ENCODE data around the gene LCP2.

- TF ChIP-seq, protein P1, sequence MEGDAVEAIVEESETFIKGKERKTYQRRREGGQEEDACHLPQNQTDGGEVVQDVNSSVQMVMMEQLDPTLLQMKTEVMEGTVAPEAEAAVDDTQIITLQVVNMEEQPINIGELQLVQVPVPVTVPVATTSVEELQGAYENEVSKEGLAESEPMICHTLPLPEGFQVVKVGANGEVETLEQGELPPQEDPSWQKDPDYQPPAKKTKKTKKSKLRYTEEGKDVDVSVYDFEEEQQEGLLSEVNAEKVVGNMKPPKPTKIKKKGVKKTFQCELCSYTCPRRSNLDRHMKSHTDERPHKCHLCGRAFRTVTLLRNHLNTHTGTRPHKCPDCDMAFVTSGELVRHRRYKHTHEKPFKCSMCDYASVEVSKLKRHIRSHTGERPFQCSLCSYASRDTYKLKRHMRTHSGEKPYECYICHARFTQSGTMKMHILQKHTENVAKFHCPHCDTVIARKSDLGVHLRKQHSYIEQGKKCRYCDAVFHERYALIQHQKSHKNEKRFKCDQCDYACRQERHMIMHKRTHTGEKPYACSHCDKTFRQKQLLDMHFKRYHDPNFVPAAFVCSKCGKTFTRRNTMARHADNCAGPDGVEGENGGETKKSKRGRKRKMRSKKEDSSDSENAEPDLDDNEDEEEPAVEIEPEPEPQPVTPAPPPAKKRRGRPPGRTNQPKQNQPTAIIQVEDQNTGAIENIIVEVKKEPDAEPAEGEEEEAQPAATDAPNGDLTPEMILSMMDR (IDR thresholded peaks at IDR 0.05) = no peak
- TF ChIP-seq EZH2 (IDR thresholded peaks at IDR 0.05; ENCODE audit: borderline replicate concordance, insufficient read depth, low read depth, low read length, poor library complexity, severe bottlenecking) = no peak
Measured at GRCh38 chr5:170342153-170342725, 44.7 kb upstream of the LCP2 start.

Data from B cell (primary cell).